ENCODE measurements around the gene SLC40A1. TPM values are rescaled to one million over a fixed set of nuclear protein-coding genes. Genes with fewer than 3 reads are reported as not detected.

SLC40A1 gene
- total and polyA plus RNA-seq, 2 of the 13 experiments (the other 11 are each of a cell fraction or from before 2014, with no cell fraction given) = 10.6 to 24.9 TPM

DNA sequence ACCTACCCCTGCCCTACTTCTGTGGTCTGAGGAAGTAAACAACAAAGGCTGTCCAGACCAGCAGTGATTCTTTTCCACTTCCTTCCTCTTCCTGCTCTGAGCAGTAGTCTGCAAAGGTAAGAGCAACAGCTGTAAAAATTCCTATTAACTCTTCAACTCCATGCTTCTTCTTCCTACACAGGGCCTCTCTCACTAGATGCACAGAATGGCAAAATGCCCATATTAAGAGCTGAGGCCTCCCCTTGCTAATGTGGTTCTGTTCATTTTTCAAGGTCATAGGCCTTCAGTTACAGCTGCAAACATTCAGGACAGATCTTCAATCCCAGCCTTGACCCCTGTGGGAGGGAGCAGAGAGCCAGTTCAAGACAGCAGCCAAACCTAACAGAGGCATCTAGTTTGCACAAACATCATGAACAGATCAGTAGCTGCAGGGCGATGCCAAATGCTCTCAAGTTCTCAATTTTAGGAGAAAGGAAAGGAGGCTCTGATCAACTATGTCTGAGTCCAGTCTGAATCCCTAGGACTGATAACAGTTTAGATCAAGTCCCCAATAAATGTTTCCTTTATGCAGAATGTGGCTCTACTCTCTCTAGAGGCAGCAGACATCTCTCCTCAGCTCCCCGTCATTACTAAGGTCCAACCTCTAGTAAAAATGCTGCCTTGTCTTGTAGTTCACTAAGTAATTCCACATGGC lies 20.9 kb downstream of the SLC40A1 start (continued):
- TF ChIP-seq, protein P1, sequence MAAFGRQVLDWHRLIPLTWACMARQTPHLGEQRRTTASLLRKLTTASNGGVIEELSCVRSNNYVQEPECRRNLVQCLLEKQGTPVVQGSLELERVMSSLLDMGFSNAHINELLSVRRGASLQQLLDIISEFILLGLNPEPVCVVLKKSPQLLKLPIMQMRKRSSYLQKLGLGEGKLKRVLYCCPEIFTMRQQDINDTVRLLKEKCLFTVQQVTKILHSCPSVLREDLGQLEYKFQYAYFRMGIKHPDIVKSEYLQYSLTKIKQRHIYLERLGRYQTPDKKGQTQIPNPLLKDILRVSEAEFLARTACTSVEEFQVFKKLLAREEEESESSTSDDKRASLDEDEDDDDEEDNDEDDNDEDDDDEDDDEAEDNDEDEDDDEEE (CRISPR knock-in tag; IDR thresholded peaks at IDR 0.05) = no peak
- TF ChIP-seq CEBPZ (IDR thresholded peaks at IDR 0.05; ENCODE audit: low read length) (no peak), ZSCAN31 (CRISPR knock-in tag; IDR thresholded peaks at IDR 0.05; ENCODE audit: low read depth) (no peak), TFAP4 (IDR thresholded peaks at IDR 0.05; ENCODE audit: borderline replicate concordance, low read depth) (peak; percentile 45), ZNF350 (CRISPR knock-in tag; IDR thresholded peaks at IDR 0.05; ENCODE audit: borderline replicate concordance, low read depth) (no peak), CC2D1A (CRISPR knock-in tag; IDR thresholded peaks at IDR 0.05) (no peak), MED8 (CRISPR knock-in tag; IDR thresholded peaks at IDR 0.05; ENCODE audit: insufficient replicate concordance) (no peak), ZBTB34 (CRISPR knock-in tag; IDR thresholded peaks at IDR 0.05) (no peak), SMARCE1 (IDR thresholded peaks at IDR 0.05; ENCODE audit: borderline replicate concordance) (no peak), MYNN (CRISPR knock-in tag; IDR thresholded peaks at IDR 0.05; ENCODE audit: low read depth) (no peak), MXD3 (CRISPR knock-in tag; IDR thresholded peaks at IDR 0.05) (0 out of 2 replicates have a peak, but pooled peaks have one; percentile 30), AHR (CRISPR knock-in tag; IDR thresholded peaks at IDR 0.05) (no peak), ATF7 (IDR thresholded peaks at IDR 0.05) (no peak), ATF7 (CRISPR knock-in tag; IDR thresholded peaks at IDR 0.05) (no peak), NRL (CRISPR knock-in tag; IDR thresholded peaks at IDR 0.05; ENCODE audit: borderline replicate concordance) (no peak), SMC3 (IDR thresholded peaks at IDR 0.05; ENCODE audit: low read length) (no peak), ZNF382 (CRISPR knock-in tag; IDR thresholded peaks at IDR 0.05; ENCODE audit: borderline replicate concordance) (no peak), SCMH1 (CRISPR knock-in tag; IDR thresholded peaks at IDR 0.05; ENCODE audit: borderline replicate concordance) (no peak)
